GM12878 (cell line): Measurements from ENCODE around the gene VWA8. TPM values are rescaled to one million over a fixed set of nuclear protein-coding genes. Genes with fewer than 3 reads are reported as not detected.

Experiments used
- ATAC-seq: fragments of 200-7000 bp; cut with Tn5 transposase; 3 replicates; pipeline ENCODE4 v1.9.1; 2020; ENCODE audit warnings: mild to moderate bottlenecking, moderate library complexity
- BruUV-seq: library from RNA; stranded (reverse); fragments of 400-500 nt; replicated peaks from 2 replicates; lab custom pipeline; 2021; lab: Mats Ljungman, UMichigan
- CTCF ChIA-PET: fragments of 300-600 bp; sonication (Branson Sonifier 250); formaldehyde crosslinking; extraction: SDS; loops from one replicate; lab custom pipeline; 2021; ENCODE audit warnings: inconsistent platforms; lab: Yijun Ruan, JAX
- POLR2A ChIA-PET: fragments of 350-600 bp; formaldehyde crosslinking; extraction: SDS; loops from one replicate; lab custom pipeline; 2021; ENCODE audit warnings: inconsistent platforms; lab: Charles Lee
- RAD21 ChIA-PET: fragments of 300-600 bp; sonication (Branson Sonifier 250); formaldehyde crosslinking; loops from one replicate; lab custom pipeline; 2023; ENCODE audit warnings: antibody characterized with exemption; ENCODE audit not compliant: unreplicated experiment; lab: Charles Lee
- SMC1A ChIA-PET: fragments of 300-600 bp; sonication (Branson Sonifier 250); formaldehyde crosslinking; loops from one replicate; lab custom pipeline; 2023; ENCODE audit not compliant: unreplicated experiment, uncharacterized antibody; lab: Charles Lee
- DNase-seq: peaks from one replicate; pipeline ENCODE4 v3.0.0-alpha.2; 2011; ENCODE audit warnings: low read depth, low spot score
- FAIRE-seq: peaks from 3 replicates; lab custom pipeline; 2011; peaks lifted over from hg19 to GRCh38; lab: Jason Lieb, UNC
- H2AFZ ChIP-seq: 2 replicates; pipeline ENCODE4 v1.6.0; 2011; ENCODE audit warnings: low read depth, low read length, control low read depth; ENCODE audit not compliant: control insufficient read depth
- H3K27ac ChIP-seq: 2 replicates; pipeline ENCODE4 v1.5.1; 2011; ENCODE audit warnings: control low read depth; ENCODE audit not compliant: control insufficient read depth, insufficient read depth
- H3K27me3 ChIP-seq, 2 experiments: replicated peaks in 1 of 2; 2 replicates each; pipeline versions ENCODE4 v1.6.0 to v1.6.1; 2011; ENCODE audit warnings: low read length in 1 of 2; ENCODE audit not compliant: control insufficient read depth in 2 of 2, insufficient read depth in 2 of 2
- H3K36me3 ChIP-seq, 2 experiments: 2 replicates each; pipeline ENCODE4 v1.5.1; 2011; ENCODE audit warnings: low read length in 1 of 2; ENCODE audit not compliant: control insufficient read depth in 2 of 2, insufficient read depth in 2 of 2
- H3K4me1 ChIP-seq: 2 replicates; pipeline ENCODE4 v1.6.1; 2011; ENCODE audit warnings: mild to moderate bottlenecking, low read length, moderate library complexity, mixed read lengths; ENCODE audit not compliant: control insufficient read depth, insufficient read depth
- H3K4me2 ChIP-seq: 2 replicates; pipeline ENCODE4 v1.6.0; 2011; ENCODE audit warnings: control low read depth; ENCODE audit not compliant: control insufficient read depth, insufficient read depth
- H3K4me3 ChIP-seq: fragments of 200-600 bp; sonication (generic); 2 replicates; pipeline ENCODE4 v1.5.1; 2016
- H3K79me2 ChIP-seq: 2 replicates; pipeline ENCODE4 v1.6.0; 2011; ENCODE audit warnings: low read length; ENCODE audit not compliant: control insufficient read depth, insufficient read depth
- H3K9ac ChIP-seq: 2 replicates; pipeline ENCODE4 v1.8.0; 2011; ENCODE audit warnings: low read length, control low read depth, mixed read lengths; ENCODE audit not compliant: control insufficient read depth, insufficient read depth
- H3K9me3 ChIP-seq: replicated peaks from 3 replicates; pipeline ENCODE4 v1.5.1; 2011; ENCODE audit warnings: mild to moderate bottlenecking, low read length; ENCODE audit not compliant: control insufficient read depth, insufficient read depth
- H4K20me1 ChIP-seq: 2 replicates; pipeline ENCODE4 v1.6.0; 2011; ENCODE audit not compliant: control insufficient read depth, insufficient read depth
- BMI1 ChIP-seq: fragments of 450-650 bp; IDR thresholded peaks from 2 replicates; pipeline ENCODE4 v1.6.1; 2016; ENCODE audit warnings: mild to moderate bottlenecking, moderate library complexity, borderline replicate concordance
- E4F1 ChIP-seq: fragments of 450-650 bp; IDR thresholded peaks from 2 replicates; pipeline ENCODE4 v1.6.1; 2018; ENCODE audit warnings: borderline replicate concordance, mild to moderate bottlenecking; ENCODE audit not compliant: partially characterized antibody
- ESRRA ChIP-seq: IDR thresholded peaks from 2 replicates; pipeline ENCODE4 v1.6.1; 2012; ENCODE audit warnings: mild to moderate bottlenecking, low read length, improper control_type of control experiment
- EZH2 ChIP-seq: IDR thresholded peaks from 2 replicates; pipeline ENCODE4 v1.6.1; 2012; ENCODE audit warnings: low read depth, mild to moderate bottlenecking, control low read depth, inconsistent platforms, low read length, borderline replicate concordance; ENCODE audit not compliant: control insufficient read depth
- HDAC2 ChIP-seq: fragments of 200-600 bp; sonication (generic); IDR thresholded peaks from 2 replicates; pipeline ENCODE4 v1.6.1; 2017
- HDAC6 ChIP-seq: fragments of 200-600 bp; sonication (generic); IDR thresholded peaks from one replicate; pipeline ENCODE4 v1.8.0; 2017; ENCODE audit warnings: antibody characterized with exemption; ENCODE audit not compliant: unreplicated experiment
- MXI1 ChIP-seq: fragments of 150-350 bp; IDR thresholded peaks from 2 replicates; pipeline ENCODE4 v1.6.1; 2011; ENCODE audit warnings: low read depth, mild to moderate bottlenecking, inconsistent platforms, low read length, improper control_type of control experiment
- NBN ChIP-seq: fragments of 450-650 bp; IDR thresholded peaks from 2 replicates; pipeline ENCODE4 v1.6.1; 2016
- POLR2A ChIP-seq: IDR thresholded peaks from 2 replicates; pipeline ENCODE4 v1.6.1; 2011; ENCODE audit warnings: low read depth, mild to moderate bottlenecking, low read length
- SMAD1 ChIP-seq: fragments of 450-650 bp; IDR thresholded peaks from 2 replicates; pipeline ENCODE4 v1.6.1; 2018; ENCODE audit warnings: mild to moderate bottlenecking, low read depth; ENCODE audit not compliant: partially characterized antibody
- SPI1 ChIP-seq: IDR thresholded peaks from 2 replicates; pipeline ENCODE4 v1.6.1; 2011; ENCODE audit warnings: low read depth, mild to moderate bottlenecking, low read length, moderate library complexity, borderline replicate concordance; ENCODE audit not compliant: insufficient read depth
- SRF ChIP-seq, 2 experiments: IDR thresholded peaks; 2 replicates each; pipeline ENCODE4 v1.6.1; 2011; ENCODE audit warnings: low read depth in 2 of 2, low read length in 2 of 2, mild to moderate bottlenecking in 1 of 2, moderate library complexity in 1 of 2
- TBL1XR1 ChIP-seq: IDR thresholded peaks from 2 replicates; pipeline ENCODE4 v1.6.1; 2012; ENCODE audit warnings: low read depth, low read length, improper control_type of control experiment
- ZNF274 ChIP-seq: IDR thresholded peaks from one replicate; pipeline ENCODE4 v1.8.0; 2011; ENCODE audit not compliant: insufficient read length, insufficient read depth
- WGBS: methylation state at CpG from one replicate; pipeline ENCODE4 v1.1.6; 2016; ENCODE audit warnings: low lambda C conversion rate; ENCODE audit not compliant: insufficient replicate concordance, insufficient coverage; ENCODE audit errors: missing lambda C conversion rate; 5-methylcytosine and 5-hydroxymethylcytosine counted together
- in situ Hi-C: fragments of 300-500 bp; cut with MboI; formaldehyde crosslinking; loops from 9 replicates; pipeline ENCODE4 v1.14.3; 2018; ENCODE audit warnings: mixed read lengths
- intact Hi-C: fragments of 100-400 bp; cut with micrococcal nuclease; formaldehyde crosslinking; loops from one replicate; pipeline ENCODE4 v1.14.2; 2022; ENCODE audit not compliant: unreplicated experiment
- polyA plus RNA-seq, 11 experiments: library from polyadenylated mRNA; depleted of rRNA in 4 of 11; unstranded in 6 of 11; stranded (reverse) in 5 of 11; fragments of >200 nt; fragmentation: Nextera tagmentation in 4 of 11; fragmentation: Illumina TruSeq in 1 of 11; extraction: Ambion mirVana in 4 of 11; extraction: Trizol in 1 of 11; gene quantifications; 1 replicate in 1 of 11; 2 replicates in 10 of 11; pipeline versions ENCODE4 v1.2.1 to v1.2.3, GENCODE V29; 2011 to 2016; ENCODE audit warnings: inconsistent platforms in 2 of 11, missing spikeins in 2 of 11, low read depth in 1 of 11
- total RNA-seq, 4 experiments: library from RNA; depleted of rRNA in 3 of 4; stranded (reverse); fragments of >200 nt in 3 of 4; fragmentation: Illumina TruSeq in 1 of 4; extraction: Trizol in 1 of 4; gene quantifications; 2 replicates each; pipeline versions ENCODE4 v1.2.1 to v1.2.3, GENCODE V29; 2013 to 2021

Gene VWA8
- total and polyA plus RNA-seq, 10 of the 15 experiments (the other 5 are each of a cell fraction or from before 2014, with no cell fraction given), result 3.0 to 21.8 (median 13.5) TPM

DNA sequence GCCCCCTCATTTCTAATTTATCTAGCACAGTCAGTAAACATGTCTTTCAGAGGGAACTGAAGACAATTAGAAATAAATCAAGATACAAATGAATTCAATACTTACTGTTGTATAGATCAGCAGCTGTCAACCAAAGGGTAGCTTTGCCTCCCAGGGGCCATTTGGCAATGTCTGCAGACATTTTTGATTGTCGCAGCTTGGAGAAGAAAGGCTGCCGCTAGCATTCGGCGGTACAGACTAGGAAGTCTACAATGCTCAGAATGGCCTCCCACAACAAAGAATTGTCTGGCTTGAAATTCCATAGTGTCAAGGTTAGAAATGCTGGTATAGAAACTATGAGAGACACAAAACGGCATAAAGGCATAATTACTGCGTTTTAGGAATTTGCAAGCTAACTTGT is 412.0 kb downstream of the VWA8 start (continued):
- no peak for TF ChIP-seq ESRRA

GRCh38 chr13:41548031-41548430 is 412.9 kb downstream of the VWA8 start:
- Histone ChIP-seq H3K4me3 (no peak overlapping the region), H3K79me2 (no peaks in the 10 kb centered on the region), H3K4me2 (no peak overlapping the region), H3K4me1 (no peaks in the 10 kb centered on the region), H2AFZ (no peak overlapping the region), H3K36me3 (no peaks in the 10 kb centered on the region), H3K9me3 (no peaks in the 10 kb centered on the region), H3K9ac (no peak overlapping the region), H3K27me3 (no peaks in the 10 kb centered on the region), H4K20me1 (no peaks in the 10 kb centered on the region), H3K27ac (no peak overlapping the region)
- TF ChIP-seq E4F1 (no peak), BMI1 (no peak), HDAC6 (no peak), SRF (IDR thresholded peaks at IDR 0.05; ENCODE audit: low read depth in 2 of 2, low read length in 2 of 2) (no peak), TBL1XR1 (no peak), POLR2A (no peak), ZNF274 (no peak), SPI1 (no peak), NBN (no peak), HDAC2 (no peak), SMAD1 (no peak), EZH2 (no peak), MXI1 (no peak)
- intact Hi-C loops (no loop called here), in situ Hi-C loops (no loop called here)
- DNase-seq, result no peak
- ChIA-PET CTCF (no interaction called here), POLR2A (no interaction called here), SMC1A (interaction anchor here (0.8 kb wide), 1 partner anchor 89 kb away, joined by 4 read pairs; no protein-coding TSS in a partner anchor), RAD21 (no interaction called here)
- BruUV-seq, result no TSS peak
- FAIRE-seq, result no peak
- no peak for ATAC-seq
- 75% methylated on average over 6 of the region's 6 CpGs for WGBS
